HCT116 (cell line): Measurements from ENCODE around the gene PROCA1. TPM values are rescaled to one million over a fixed set of nuclear protein-coding genes. Genes with fewer than 3 reads are reported as not detected.

Source experiments
- ATAC-seq: fragments of 200-7000 bp; cut with Tn5 transposase; 2 replicates; pipeline ENCODE4 v1.9.1; 2020; ENCODE audit warnings: mild to moderate bottlenecking, moderate library complexity
- Bru-seq: library from RNA; stranded (reverse); fragments of 400-500 nt; gene quantifications from one replicate; lab custom pipeline; 2021; lab: Mats Ljungman, UMichigan
- BruChase-seq, 2 experiments: library from RNA; stranded (reverse); fragments of 400-500 nt; gene quantifications; one replicate each; lab custom pipeline; 2021; lab: Mats Ljungman, UMichigan
- BruUV-seq: library from RNA; stranded (reverse); fragments of 400-500 nt; replicated peaks from 2 replicates; lab custom pipeline; 2021; lab: Mats Ljungman, UMichigan
- CTCF ChIA-PET: fragments of 300-600 bp; sonication (Branson Sonifier 250); formaldehyde crosslinking; loops from one replicate; lab custom pipeline; 2021; ENCODE audit warnings: antibody characterized with exemption; lab: Charles Lee
- POLR2A ChIA-PET: fragments of 300-600, 350-600 bp; sonication (Branson Sonifier 250); formaldehyde crosslinking; loops from one replicate; lab custom pipeline; 2021; ENCODE audit warnings: antibody characterized with exemption; lab: Charles Lee
- RAD21 ChIA-PET, 2 experiments: fragments of 300-600 bp; sonication (Branson Sonifier 250); formaldehyde crosslinking; loops; one replicate each; lab custom pipeline; 2023; ENCODE audit warnings: low total read pairs in 2 of 2; ENCODE audit not compliant: uncharacterized antibody in 2 of 2, unreplicated experiment in 2 of 2, low non-redundant PET in 1 of 2; lab: Charles Lee
- DNase-seq: peaks from one replicate; pipeline ENCODE4 v3.0.0-alpha.2; 2010; ENCODE audit warnings: low read depth, low spot score
- H2AFZ ChIP-seq: fragments of 200-600 bp; shearing (Covaris generic), sonication (generic); 2 replicates; pipeline ENCODE4 v1.6.1; 2017; ENCODE audit warnings: low read depth, mixed run types, mixed read lengths, antibody characterized with exemption, low read length; ENCODE audit not compliant: poor library complexity, severe bottlenecking
- H3K27ac ChIP-seq: 2 replicates; pipeline ENCODE4 v1.5.1; 2012; ENCODE audit warnings: low read depth, low read length
- H3K27me3 ChIP-seq: fragments of 200-600 bp; sonication (generic); 2 replicates; pipeline ENCODE4 v1.6.1; 2016; ENCODE audit warnings: mixed run types, low read length, mixed read lengths; ENCODE audit not compliant: insufficient read depth
- H3K36me3 ChIP-seq, 2 experiments: fragments of 200-500 bp in 1 of 2; fragments of 200-600 bp in 1 of 2; sonication (Bioruptor generic) in 1 of 2; sonication (generic) in 1 of 2; 2 replicates each; pipeline versions ENCODE4 v1.5.1 to v1.6.1; 2014 to 2016; ENCODE audit warnings: low read length in 2 of 2, inconsistent platforms in 1 of 2, mixed read lengths in 1 of 2, mixed run types in 1 of 2; ENCODE audit not compliant: insufficient read depth in 2 of 2, control insufficient read depth in 1 of 2
- H3K4me1 ChIP-seq, 2 experiments: fragments of 200-600 bp in 1 of 2; sonication (generic) in 1 of 2; 2 replicates each; pipeline versions ENCODE4 v1.5.1 to v1.6.1; 2012 to 2017; ENCODE audit warnings: low read length in 2 of 2, inconsistent platforms in 1 of 2, mild to moderate bottlenecking in 1 of 2, mixed read lengths in 1 of 2, mixed run types in 1 of 2, moderate library complexity in 1 of 2; ENCODE audit not compliant: insufficient read depth in 2 of 2, control insufficient read depth in 1 of 2
- H3K4me2 ChIP-seq: fragments of 200-600 bp; sonication (generic); 2 replicates; pipeline ENCODE4 v1.6.1; 2017; ENCODE audit warnings: mixed run types, low read length, mixed read lengths
- H3K4me3 ChIP-seq, 2 experiments: fragments of 200-600 bp in 1 of 2; sonication (generic) in 1 of 2; replicated peaks in 1 of 2; 2 replicates each; pipeline ENCODE4 v1.5.1; 2011 to 2016; ENCODE audit warnings: low read length in 2 of 2, control low read depth in 1 of 2, low read depth in 1 of 2, mild to moderate bottlenecking in 1 of 2, mixed read lengths in 1 of 2, mixed run types in 1 of 2
- H3K79me2 ChIP-seq: fragments of 200-600 bp; sonication (generic); 2 replicates; pipeline ENCODE4 v1.6.1; 2017; ENCODE audit warnings: mild to moderate bottlenecking, mixed run types, low read length, moderate library complexity, mixed read lengths; ENCODE audit not compliant: insufficient read depth
- H3K9ac ChIP-seq: fragments of 200-600 bp; sonication (generic); 2 replicates; pipeline ENCODE4 v1.6.1; 2016; ENCODE audit warnings: low read length, mixed read lengths
- H3K9me2 ChIP-seq: fragments of 200-600 bp; sonication (generic), shearing (Covaris generic); 2 replicates; pipeline ENCODE4 v1.6.1; 2017; ENCODE audit warnings: mixed run types, mild to moderate bottlenecking, moderate library complexity; ENCODE audit not compliant: insufficient read depth
- H3K9me3 ChIP-seq, 2 experiments: fragments of 200-500 bp in 1 of 2; fragments of 200-600 bp in 1 of 2; sonication (Bioruptor generic) in 1 of 2; sonication (generic) in 1 of 2; 2 replicates each; pipeline ENCODE4 v1.6.1; 2014 to 2017; ENCODE audit warnings: low read length in 2 of 2, mixed read lengths in 2 of 2, inconsistent platforms in 1 of 2, low read depth in 1 of 2, mild to moderate bottlenecking in 1 of 2, mixed run types in 1 of 2, moderate library complexity in 1 of 2; ENCODE audit not compliant: control insufficient read depth in 1 of 2, insufficient read depth in 1 of 2
- H4K20me1 ChIP-seq: fragments of 200-600 bp; sonication (generic), shearing (Covaris generic); 2 replicates; pipeline ENCODE4 v1.6.1; 2017; ENCODE audit warnings: mixed run types, mild to moderate bottlenecking, moderate library complexity; ENCODE audit not compliant: insufficient read depth
- EGR1 ChIP-seq: IDR thresholded peaks from 2 replicates; pipeline ENCODE4 v1.6.1; 2012; ENCODE audit warnings: low read depth
- EZH2 ChIP-seq: fragments of 200-600 bp; sonication (generic); IDR thresholded peaks from 2 replicates; pipeline ENCODE4 v1.6.1; 2017; ENCODE audit warnings: antibody characterized with exemption, mixed run types
- FOSL1 ChIP-seq: IDR thresholded peaks from 2 replicates; pipeline ENCODE4 v1.6.1; 2012; ENCODE audit warnings: low read depth
- JUND ChIP-seq: IDR thresholded peaks from 2 replicates; pipeline ENCODE4 v1.6.1; 2012
- POLR2AphosphoS5 ChIP-seq: IDR thresholded peaks from 2 replicates; pipeline ENCODE4 v1.6.1; 2011; ENCODE audit warnings: mild to moderate bottlenecking, low read depth, low read length, moderate library complexity
- SP1 ChIP-seq: IDR thresholded peaks from 2 replicates; pipeline ENCODE4 v1.6.1; 2012; ENCODE audit warnings: low read depth
- TCF7L2 ChIP-seq: IDR thresholded peaks from 2 replicates; pipeline ENCODE4 v1.7.0; 2011; ENCODE audit warnings: borderline replicate concordance, inconsistent platforms; ENCODE audit not compliant: insufficient read depth, insufficient read length; ENCODE audit errors: extremely low read depth
- YY1 ChIP-seq: IDR thresholded peaks from 2 replicates; pipeline ENCODE4 v1.6.1; 2011; ENCODE audit warnings: low read length, low read depth, moderate library complexity, mild to moderate bottlenecking; ENCODE audit not compliant: insufficient replicate concordance; ENCODE audit errors: extremely low read depth
- ZBTB33 ChIP-seq: IDR thresholded peaks from 2 replicates; pipeline ENCODE4 v1.6.1; 2011; ENCODE audit warnings: mild to moderate bottlenecking, low read length, moderate library complexity; ENCODE audit not compliant: insufficient replicate concordance; ENCODE audit errors: extremely low read depth
- intact Hi-C: fragments of 100-400 bp; cut with micrococcal nuclease; formaldehyde crosslinking; loops from 2 replicates; pipeline ENCODE4 v1.10.0; 2022
- long read RNA-seq: library from polyadenylated mRNA; unstranded; transcript quantifications from one replicate; pipeline ENCODE4 v2.0.0, GENCODE V29; 2021; ENCODE audit not compliant: unreplicated experiment
- polyA plus RNA-seq: library from polyadenylated mRNA; unstranded; fragments of >200 nt; gene quantifications from 2 replicates; pipeline ENCODE4 v1.2.1, GENCODE V29; 2012; ENCODE audit warnings: missing spikeins
- total RNA-seq: library from RNA; stranded (reverse); gene quantifications from one replicate; pipeline ENCODE4 v1.2.1, GENCODE V29; 2021; ENCODE audit not compliant: unreplicated experiment

The PROCA1 gene, protein sequence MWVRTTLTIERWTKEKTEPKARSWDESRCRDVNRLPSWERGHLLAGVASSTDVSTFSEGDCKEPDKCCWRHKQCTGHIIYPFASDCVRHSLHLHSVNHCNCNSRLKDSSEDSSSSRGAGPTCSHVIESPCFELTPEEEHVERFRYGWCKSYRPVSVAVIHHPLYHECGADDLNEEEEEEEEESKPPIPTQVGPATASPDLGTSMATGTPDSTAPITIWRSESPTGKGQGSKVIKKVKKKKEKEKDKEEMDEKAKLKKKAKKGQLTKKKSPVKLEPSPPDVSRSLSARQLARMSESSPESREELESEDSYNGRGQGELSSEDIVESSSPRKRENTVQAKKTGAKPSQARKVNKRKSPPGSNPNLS
- total RNA-seq (0.96 TPM), Bru-seq, nascent RNA (percentile 21 among the genes with signal in this experiment), BruChase-seq, experiment 1, labeled RNA remaining after a 6-hour chase (percentile 22 among the genes with signal in this experiment), BruChase-seq, experiment 2, labeled RNA remaining after a 2-hour chase (percentile 28 among the genes with signal in this experiment)
- polyA plus RNA-seq, result 0.35 and 0.91 TPM in 2 replicates
- long read RNA-seq, result 0 reads

GRCh38 chr17:28711723-28712031, at the start of gene PROCA1:
Gene PROCA1 (minus strand): TSS chr17:28711888. CDS start chr17:28711660, 228 bp downstream.
- no peaks in the 10 kb centered on the region for H3K9me3 ChIP-seq
- no peak within 1 kb of the TSS for H2AFZ ChIP-seq
- POLR2A ChIA-PET, result interaction anchor here (1.0 to 3.2 kb wide), 4 partner anchors 8 to 15 kb away, joined by 6 to 42 read pairs (median 6); partner anchors contain the start of gene RPL23A
- RAD21 ChIA-PET, result interaction anchor here in 1 of 2 experiments (0.7 kb wide), 1 partner anchor 13 kb away, joined by 3 read pairs; no protein-coding TSS in a partner anchor
- CTCF ChIA-PET, result interaction anchor here (0.6 to 1.5 kb wide), 5 partner anchors 8 to 405 kb away, joined by 3 to 7 read pairs (median 3); partner anchors contain the start of gene RPL23A
- H3K79me2 ChIP-seq, result no peaks in the 10 kb centered on the region
- no peak for ATAC-seq
- BruUV-seq, result no TSS peak
- H3K36me3 ChIP-seq, result no peaks in the 10 kb centered on the region
- peak within 1 kb of the TSS; percentile 75 for H3K27ac ChIP-seq
- H3K9ac ChIP-seq, result peak within 1 kb of the TSS; percentile 74
- no peak for DNase-seq
- no peaks in the 10 kb centered on the region for H3K9me2 ChIP-seq
- H3K27me3 ChIP-seq, result no peaks in the 10 kb centered on the region
- no peak for TF ChIP-seq JUND
- no peak for TF ChIP-seq EZH2
- TF ChIP-seq YY1, result no peak
- TF ChIP-seq SP1, result no peak
- TF ChIP-seq FOSL1, result no peak
- no peak for TF ChIP-seq TCF7L2
- TF ChIP-seq ZBTB33, result no peak
- no peak for TF ChIP-seq EGR1
- no peak for TF ChIP-seq POLR2AphosphoS5
- peaks cover 9 to 16% of the 10 kb centered on the region in 2 experiments for H3K4me1 ChIP-seq
- peak within 1 kb of the TSS; percentile 91 for H3K4me2 ChIP-seq
- intact Hi-C loops, result no loop called here
- H4K20me1 ChIP-seq, result no peaks in the 10 kb centered on the region
- H3K4me3 ChIP-seq, result peak within 1 kb of the TSS; percentile 47 to 62
